GM04503 (cell line): Measurements from ENCODE around the gene PDCD2L.
"Not testable (repeated sequence)": the region's sequence is repeated elsewhere in the genome, so short reads cannot be mapped to it uniquely, and the experiment has no call there.

ENCODE experiments used
- DNase-seq: peaks from one replicate; pipeline ENCODE4 v3.0.0-alpha.2; 2012; ENCODE audit warnings: low read depth

Gene PDCD2L

GRCh38 chr19:34375598-34375997 lies 28.6 kb upstream of the PDCD2L start:
- DNase-seq = no peak

- DNase-seq = no peak
Observed at GRCh38 chr19:34380639-34381241, 23.5 kb upstream of the PDCD2L start.

- DNase-seq = no peak
Observed at GRCh38 chr19:34381399-34382251, 22.6 kb upstream of the PDCD2L start.

- no peak for DNase-seq
Observed at GRCh38 chr19:34382471-34382870, 21.7 kb upstream of the PDCD2L start.

GRCh38 chr19:34383599-34383998 lies 20.6 kb upstream of the PDCD2L start:
- no peak for DNase-seq

GRCh38 chr19:34386645-34387445 lies 17.4 kb upstream of the PDCD2L start:
- no peak for DNase-seq

- DNase-seq = no peak
Observed at GRCh38 chr19:34387446-34387810, 16.8 kb upstream of the PDCD2L start.

- not testable (repeated sequence) for DNase-seq
Observed at GRCh38 chr19:34388745-34389144, 15.5 kb upstream of the PDCD2L start.

GRCh38 chr19:34391813-34392212 lies 12.4 kb upstream of the PDCD2L start:
- no peak for DNase-seq

GRCh38 chr19:34393031-34393430 lies 11.2 kb upstream of the PDCD2L start:
- no peak for DNase-seq

- DNase-seq = no peak
Observed at GRCh38 chr19:34393629-34394028, 10.6 kb upstream of the PDCD2L start.

- no peak for DNase-seq
Observed at GRCh38 chr19:34397853-34398252, 6.3 kb upstream of the PDCD2L start.

- DNase-seq = no peak
Observed at GRCh38 chr19:34399886-34400285, 4.3 kb upstream of the PDCD2L start.

GRCh38 chr19:34400844-34401243 lies 3.4 kb upstream of the PDCD2L start:
- not testable (repeated sequence) for DNase-seq

GRCh38 chr19:34402074-34402600 lies 2.1 kb upstream of the PDCD2L start:
- DNase-seq = no peak

- DNase-seq = no peak
Observed at GRCh38 chr19:34403784-34404108, 453 bp upstream of the PDCD2L start.

- DNase-seq = no peak
Observed at GRCh38 chr19:34405892-34406660, 1.9 kb downstream of the PDCD2L start.

GRCh38 chr19:34408411-34408810 lies 4.2 kb downstream of the PDCD2L start:
- DNase-seq = no peak

GRCh38 chr19:34409189-34410164 lies 5.3 kb downstream of the PDCD2L start:
- no peak for DNase-seq

- no peak for DNase-seq
Observed at GRCh38 chr19:34411216-34411615, 7.0 kb downstream of the PDCD2L start.
